NK-92 (cell line): ENCODE data around the gene KDM7A.

ENCODE experiments used
- DNase-seq: peaks from one replicate; lab custom pipeline; 2025; ENCODE audit not compliant: unreplicated experiment; lab: John Stamatoyannopoulos, UW

KDM7A gene

DNA sequence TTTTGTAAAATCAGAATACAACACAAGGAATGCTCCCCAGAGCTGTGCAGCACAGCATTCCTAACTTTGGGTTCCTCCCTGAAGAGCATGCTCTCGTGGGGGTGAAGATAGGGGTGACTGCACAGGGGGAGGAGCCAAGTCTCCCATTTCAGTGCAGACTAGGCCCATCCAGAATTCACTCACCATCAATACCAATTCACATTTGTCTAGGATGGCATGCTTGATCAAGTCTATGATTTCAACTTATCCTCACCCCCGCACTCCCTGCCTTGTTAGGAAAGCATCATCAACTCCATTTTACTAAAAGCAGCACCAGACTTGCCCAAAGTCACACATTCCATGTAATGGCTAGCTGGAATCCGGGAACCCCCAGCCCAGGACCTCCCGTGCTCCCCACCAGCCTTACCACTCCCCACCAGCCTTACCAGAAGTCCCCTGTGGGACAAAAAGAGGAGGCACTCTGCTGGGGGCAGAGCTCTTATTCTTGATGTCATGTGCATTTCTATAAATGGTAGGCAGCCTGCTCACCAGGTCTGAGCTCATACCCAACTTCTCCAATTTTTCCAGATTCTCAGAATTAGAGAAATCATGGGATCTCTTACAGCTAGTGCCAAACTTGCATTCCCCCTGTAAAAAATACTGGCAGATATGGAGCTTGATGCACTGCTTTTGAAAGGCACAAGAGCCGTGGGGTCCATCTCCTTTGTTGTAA, 120.2 kb downstream of the KDM7A start:
- no peak for DNase-seq

DNA sequence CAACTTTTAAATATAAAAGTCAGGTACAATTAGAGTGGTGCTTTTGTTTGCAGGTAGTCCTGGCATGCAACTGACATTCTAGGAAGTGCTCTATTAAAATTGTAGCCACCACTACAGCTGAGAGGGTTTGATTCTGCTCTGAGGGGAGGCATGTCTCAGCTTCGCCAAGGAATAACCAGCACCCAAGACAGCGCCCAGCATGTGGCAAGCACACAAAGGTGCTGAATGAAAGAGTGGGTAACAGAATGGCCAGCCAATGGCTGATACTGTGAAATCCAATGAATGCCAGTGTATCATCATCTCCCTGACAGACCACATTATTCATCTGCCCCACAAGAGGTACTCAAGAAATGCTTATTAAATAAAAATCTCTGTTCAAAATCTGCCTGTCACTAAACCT, 121.0 kb downstream of the KDM7A start:
- no peak for DNase-seq

DNA sequence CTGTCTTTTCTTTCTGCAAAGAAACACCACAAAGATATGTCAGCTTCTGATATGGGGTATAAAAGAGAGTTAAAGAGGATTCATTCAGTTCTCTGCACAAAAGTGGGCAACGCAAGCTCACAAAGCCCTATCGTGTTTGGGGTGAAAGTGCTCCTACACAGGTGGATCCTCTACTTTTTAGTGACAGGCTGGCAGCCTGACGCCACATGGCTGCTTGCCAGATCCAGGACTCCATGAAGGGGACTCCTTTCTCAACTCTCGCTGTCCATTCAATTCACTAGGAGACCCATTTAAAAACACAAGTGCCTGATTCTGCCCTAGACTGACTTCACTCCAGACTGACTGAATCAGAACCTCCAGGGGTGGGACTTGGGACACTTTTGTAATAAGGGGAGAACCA, 122.0 kb downstream of the KDM7A start:
- DNase-seq = no peak

DNA sequence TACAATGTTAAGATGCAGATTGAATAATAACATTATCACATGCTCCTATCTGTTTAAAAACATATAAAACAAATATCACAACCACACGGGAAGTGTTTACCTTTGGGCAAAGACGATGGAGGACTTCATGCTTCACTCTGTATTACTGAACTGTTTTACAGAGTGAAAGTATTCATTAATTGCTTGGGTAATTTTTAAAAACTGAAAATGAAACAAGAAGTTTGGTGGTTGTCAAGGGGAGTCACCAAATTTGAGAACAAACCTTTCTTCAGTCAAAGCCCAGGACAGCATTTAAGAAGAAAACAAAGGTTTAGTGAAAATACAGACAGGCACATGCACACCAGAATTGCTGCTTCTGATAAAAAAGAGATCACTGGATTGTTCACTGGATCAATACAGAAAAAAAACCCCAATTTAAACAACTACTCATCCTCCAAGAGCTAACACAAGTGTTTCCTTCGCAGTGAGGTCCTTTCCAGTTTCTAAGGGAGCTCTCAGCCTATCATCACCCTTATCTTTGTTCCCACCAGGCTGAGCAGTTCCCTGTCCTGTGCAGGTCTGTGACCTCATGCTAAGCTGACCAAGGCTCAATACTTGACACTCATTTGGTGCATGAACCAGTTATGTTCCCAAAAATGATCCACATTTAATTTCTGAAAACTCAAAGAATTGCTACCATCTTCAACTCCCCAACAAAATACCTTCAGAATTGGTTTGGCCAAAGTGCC, 122.8 kb downstream of the KDM7A start:
- DNase-seq = no peak

DNA sequence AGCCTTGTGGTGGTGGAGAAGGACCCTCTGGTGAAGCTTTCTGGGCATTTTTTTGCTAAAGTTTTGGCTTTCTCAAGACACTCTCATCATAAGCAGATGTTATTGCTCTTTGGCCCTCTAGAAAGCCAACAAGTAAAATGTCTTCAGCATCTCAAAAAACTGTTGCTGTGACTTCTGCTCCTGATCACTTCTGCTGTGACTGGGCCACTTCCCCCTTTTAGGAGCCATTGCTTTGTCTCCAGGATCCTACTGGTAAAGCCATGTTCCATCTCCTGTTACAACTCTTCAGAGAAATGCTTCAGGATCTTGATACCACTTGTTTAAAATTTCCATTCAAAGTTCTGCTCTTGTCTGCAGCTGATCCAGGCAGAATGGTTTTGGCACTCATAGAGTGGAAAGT, 125.0 kb downstream of the KDM7A start:
- DNase-seq = no peak

DNA sequence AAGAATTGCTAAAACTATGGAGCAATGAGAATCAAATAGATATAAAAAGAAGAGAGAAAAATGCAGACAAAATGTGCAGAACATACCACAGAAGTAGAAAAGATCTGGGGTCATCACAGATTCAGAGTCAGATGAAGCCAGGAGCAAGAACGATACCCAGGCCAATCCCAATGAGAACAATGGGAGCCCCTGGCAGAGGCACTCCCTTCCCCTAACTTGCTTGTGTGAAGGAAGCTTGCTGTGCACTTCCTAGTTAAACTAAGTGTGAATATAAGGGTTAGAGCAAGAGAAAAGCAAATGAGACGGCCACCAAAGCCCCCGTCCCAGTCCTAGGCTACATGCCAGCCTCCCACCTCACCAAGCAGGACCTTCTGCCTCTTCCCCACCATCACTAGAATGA, 126.7 kb downstream of the KDM7A start:
- no peak for DNase-seq

DNA sequence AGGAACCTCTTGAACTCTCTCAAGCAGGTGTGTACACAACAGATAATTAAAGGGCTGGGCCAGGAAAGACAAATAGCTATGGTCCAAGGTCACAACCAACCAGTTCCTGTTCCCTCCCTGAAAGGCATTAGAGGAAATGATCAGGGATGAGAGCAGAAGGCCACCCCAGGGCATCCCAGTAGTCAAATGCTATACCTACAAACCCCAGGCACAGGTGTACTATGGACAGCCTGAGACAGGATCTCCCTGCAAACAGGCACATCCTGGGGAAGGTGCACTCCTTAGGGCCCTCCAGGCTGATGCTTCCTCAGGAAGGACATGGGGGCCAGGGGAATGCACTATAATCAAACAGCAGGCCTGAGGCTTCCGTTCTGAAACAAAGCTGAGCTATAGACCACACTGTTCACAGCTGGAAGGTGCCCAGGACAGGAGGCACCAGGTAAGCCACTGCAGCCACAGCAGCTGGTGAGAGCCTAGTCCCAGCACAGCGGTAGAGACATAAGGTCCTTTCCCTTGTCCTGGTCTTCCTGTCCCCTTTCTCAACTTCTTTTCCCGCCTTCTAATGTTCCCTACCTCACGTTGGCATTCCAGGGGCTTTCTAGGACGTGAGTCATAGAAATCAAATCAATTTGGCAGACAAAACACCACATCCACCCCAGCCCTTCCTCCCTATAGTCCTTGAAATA, 127.3 kb downstream of the KDM7A start:
- no peak for DNase-seq

DNA sequence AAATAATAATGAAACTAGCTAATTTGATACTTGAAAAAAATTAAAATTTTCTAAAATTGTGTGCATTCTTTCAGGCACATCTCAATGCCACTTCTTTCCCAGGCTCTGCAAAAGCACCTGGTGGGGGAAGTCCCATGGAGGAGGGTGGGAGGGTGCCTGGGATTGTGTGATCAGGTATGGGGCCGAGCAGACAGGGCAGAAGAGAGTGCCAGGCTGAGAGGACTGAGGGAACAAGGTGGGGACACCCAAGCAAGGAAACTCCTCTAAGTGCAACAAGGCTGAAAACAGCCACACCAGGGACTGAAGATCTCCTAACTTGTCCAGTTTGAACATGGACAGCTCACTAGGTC, 127.8 kb downstream of the KDM7A start:
- DNase-seq = no peak

DNA sequence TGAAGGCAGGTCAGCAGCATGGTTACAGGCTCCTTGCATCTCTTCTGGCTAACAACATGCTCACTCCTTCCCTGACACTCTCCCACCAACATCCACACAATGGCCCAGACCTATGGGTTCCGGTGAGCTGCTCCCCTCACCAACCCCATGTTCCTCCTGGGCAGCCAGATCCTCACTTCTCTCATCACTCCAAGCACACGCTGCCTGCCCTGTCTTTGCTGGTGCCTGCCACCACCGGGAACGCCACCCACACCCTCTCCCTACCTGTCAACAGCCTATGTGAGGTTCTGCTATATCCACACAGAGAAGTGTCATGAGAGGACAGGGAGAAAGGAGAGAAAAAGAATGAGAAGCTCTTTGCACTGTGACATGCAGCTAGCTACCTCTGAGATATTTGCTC, 128.6 kb downstream of the KDM7A start:
- no peak for DNase-seq

DNA sequence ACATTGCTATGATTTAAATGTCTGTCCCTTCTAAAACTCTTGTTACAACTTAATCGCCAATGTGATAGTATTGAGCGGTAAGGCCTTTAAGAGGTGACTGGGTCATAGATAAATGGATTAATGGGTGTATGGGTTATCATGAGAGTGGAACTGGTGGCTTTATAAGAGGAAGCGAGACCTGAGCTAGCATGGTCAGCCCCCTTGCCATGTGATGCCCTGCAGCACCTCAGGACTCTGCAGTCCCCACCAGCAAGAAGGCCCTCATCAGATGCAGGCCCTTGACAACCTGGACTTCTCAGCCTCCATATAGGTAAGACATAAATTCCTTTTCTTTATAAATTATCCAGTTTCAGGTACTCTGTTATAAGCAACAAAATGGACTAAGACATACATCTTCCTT, 129.6 kb downstream of the KDM7A start:
- DNase-seq = no peak

DNA sequence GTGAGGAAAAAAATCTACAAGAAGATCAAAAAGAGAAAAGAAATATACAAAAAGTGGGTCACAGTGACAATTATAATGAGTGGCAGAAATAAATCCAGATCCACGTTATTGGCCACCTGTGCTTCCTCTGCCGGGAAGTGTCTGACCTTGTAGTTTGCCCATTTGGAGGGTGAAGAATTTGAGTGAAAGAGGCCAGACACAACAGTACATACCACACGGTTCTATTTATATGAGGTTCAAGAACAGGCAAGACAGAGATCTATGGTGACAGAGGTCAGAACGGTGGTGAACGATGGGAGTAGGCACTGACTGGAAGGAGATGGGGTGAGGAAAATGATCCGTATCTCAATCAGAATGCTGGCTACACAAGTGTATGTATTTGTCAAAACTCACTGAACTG, 131.1 kb downstream of the KDM7A start:
- DNase-seq = no peak

DNA sequence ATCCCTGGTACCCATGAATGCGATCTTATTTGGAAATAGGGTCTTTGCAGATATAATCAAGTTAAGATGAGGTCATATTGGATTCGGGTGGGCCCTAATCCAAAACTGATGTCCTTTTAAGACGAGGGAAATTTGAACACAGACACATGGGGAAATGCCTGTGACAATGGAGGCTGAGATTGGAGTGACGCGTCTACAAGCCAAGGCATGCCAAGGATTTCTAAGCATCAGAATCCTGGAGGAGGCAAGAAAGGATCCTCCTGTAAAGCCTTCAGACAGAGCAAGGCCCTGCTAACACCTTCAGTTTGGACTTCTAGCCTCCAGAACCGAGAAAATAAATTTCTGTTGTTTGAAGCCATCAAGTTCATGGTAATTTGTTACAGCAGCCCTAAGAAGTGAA, 132.5 kb downstream of the KDM7A start:
- no peak for DNase-seq

DNA sequence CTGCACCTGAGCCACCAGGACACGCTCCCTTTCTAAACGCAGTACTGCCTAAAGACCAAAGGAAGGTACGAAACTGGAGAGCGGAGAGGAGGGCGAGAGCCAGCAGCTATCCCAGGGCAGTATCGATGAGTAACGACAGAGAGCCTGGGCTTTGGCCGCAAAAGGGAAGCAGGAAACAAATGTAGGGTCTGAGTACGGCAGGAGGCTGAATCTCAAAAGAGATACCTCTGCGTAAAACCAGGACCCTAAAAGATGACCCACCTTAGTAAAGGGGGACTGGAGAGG, 134.5 kb downstream of the KDM7A start:
- no peak for DNase-seq

DNA sequence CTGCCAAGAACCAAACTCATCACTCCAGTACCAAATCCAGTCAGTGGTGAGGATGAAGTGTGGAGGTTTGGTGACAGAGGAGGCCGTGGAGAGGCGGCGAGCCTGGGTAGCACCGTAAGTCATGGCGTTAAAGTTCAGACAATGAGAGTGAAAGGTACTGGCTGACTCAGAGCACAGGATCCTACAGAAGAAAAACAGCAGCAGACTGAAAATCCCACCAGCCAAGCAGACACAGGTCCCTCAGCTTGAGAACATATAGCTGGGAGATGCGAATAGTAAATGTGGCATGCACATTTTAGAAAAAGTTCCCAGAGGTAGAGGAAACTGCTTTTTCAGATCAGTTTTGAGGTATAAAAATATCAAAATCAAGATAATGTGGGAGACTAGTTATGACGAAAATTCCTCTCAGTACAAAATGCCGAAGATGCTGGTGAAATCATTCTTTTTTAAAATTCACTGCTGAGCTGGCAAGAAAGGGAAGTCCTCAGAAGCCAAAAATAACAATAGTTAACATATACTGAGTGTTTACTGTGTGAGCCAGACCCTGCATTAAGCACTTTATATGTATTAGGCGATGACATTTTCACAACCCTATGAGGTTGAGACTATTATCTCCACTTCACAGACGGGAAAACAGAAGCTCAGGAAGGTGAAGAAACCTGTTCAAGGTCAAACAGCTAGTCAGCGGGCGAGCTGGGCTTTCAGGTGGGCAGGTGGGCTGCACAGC, 135.0 kb downstream of the KDM7A start:
- no peak for DNase-seq

DNA sequence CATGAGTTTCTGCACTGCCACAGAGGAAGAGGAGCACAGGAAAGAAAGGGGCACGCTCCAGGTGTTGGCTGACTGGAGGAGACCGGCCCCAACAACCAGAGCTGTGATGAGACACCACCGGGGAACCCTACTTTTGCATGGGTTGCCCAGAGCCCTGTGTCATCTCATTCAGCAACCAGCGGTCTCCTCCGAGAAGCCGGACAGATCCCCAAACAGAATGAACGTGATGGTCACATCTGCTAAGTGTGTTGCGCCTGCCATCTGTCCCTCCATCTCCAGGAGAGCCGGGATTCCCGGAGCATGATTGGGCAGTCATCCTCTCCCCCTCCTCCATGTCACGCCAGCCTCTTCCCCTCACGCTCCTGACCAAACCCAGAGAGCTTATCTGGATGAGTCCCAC, 136.9 kb downstream of the KDM7A start:
- no peak for DNase-seq

DNA sequence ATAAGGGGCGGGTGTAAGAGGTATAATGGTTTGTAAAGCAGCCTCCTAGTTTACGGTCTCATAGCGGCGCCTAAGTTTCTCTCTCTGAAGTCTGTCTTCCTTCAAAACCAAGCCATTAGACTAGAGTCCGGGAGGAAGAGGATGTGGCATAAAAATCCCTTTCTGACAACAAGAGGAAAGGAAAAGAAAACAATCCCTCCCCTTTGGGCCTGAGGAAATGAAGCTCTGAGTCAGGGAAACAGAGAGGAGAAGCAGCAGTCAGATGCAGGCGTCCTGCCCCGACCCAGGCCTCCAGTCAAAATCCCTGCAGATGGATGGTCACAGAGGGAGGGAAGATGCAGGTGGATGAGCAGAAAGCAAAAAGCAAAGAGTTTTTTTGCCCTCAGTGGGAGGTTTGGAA, 137.7 kb downstream of the KDM7A start:
- no peak for DNase-seq

DNA sequence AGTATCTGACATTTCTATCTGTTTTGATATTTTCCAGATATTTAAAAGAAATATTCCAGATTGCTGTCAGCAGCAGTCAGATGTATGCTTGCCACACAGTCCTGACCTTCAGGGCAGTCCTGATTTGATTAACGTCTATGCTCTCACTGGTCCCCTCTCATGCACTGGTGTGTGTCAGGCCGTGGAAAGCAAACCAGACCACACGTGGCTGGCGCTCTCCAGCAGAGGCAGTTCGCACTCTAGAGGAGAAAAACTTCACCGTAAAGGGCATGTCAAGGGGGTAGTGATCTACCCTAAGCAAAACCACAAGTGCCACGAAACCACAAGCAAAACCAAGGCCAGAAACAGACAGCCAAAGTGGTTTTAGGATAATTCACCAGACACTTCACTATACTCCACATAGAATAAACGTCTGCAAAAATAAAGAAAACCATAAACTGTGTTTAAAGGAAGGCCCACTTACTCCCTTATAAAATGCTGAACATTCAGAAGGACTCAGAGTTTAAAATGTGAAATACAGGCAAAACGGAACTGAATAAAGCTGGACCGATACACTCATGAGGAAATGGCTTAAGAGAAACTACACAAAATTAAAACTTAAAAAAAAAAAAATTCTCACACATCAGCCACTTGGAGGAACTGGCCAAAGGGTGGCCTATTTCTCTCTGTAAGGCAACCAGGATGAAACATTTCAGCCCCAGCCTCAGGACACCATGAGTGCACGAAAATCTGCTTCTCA, 140.4 kb downstream of the KDM7A start:
- DNase-seq = no peak

DNA sequence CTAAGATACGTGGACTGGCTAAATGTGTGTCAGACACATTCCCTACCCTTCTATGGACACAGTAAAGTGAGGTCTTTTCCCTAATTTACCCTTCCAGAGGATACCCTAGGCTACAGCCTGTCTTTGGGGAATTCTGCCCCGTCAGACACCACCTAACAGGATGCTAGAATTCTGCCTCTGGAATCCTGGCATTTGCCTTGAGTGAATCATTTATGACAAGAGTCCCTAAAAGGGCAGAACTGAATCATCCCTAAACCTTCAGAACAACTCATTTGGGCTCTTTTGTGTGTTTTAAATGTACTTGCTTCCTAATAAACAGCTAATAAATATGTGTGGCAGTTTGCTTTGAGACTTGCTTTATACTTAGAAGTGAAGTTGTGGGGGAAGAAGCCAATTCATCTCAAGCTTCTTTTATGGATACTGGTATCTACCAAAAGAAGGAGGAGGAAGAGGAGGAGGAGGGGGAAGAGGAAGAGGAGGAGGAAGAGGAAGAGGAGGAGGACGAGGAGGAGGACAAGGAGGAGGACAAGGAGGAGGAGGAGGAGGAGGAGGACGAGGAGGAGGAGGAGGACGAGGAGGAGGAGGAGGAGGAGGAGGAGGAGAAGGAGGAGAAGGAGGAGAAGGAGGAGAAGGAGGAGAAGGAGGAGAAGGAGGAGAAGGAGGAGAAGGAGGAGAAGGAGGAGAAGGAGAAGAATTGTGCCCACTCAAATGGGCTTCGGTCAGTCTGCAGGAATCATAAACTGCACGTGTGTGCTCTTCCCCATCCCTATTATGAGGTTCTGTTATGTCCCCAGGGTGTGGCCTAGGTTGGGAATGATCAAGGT, 141.2 kb downstream of the KDM7A start:
- no peak for DNase-seq
